ENCODE results near the gene WDR75.

WDR75 gene

DNA sequence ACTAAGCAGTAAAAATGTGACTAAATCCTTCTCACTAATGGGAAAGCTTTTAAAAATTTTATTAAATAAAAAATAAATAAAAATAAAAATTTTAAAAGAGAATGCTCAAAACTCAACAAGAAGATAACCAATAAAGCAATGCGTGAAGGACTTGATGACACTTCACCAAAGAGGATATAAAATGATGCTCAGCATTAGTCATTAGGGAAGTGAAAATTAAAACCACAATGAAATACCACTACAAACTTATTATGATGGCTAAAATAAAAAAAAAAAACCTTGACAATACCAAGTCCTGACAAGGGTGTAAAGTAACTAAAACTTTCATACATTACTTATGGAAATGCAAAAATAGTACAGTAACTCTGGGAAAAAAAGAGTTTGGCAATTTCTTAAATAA, 3.3 kb upstream of the WDR75 start:
- Histone ChIP-seq H3K4me3 (ENCODE audit: low read depth, low read length) (no peak overlapping the region), H3K27ac (no peak overlapping the region), H3K4me2 (ENCODE audit: low read length) (no peak overlapping the region), H3K27me3 (ENCODE audit: control insufficient read depth, insufficient read depth, low read length) (no peaks in the 10 kb centered on the region), H2AFZ (no peak overlapping the region), H3K36me3 (ENCODE audit: control insufficient read depth, insufficient read depth, low read length) (no peaks in the 10 kb centered on the region), H3K9me3 (ENCODE audit: control insufficient read depth, low read length) (no peaks in the 10 kb centered on the region), H3K9ac (no peak overlapping the region), H3K4me1 (no peaks in the 10 kb centered on the region), H3K79me2 (peaks cover 13% of the 10 kb centered on the region)
- TF ChIP-seq, protein P1, sequence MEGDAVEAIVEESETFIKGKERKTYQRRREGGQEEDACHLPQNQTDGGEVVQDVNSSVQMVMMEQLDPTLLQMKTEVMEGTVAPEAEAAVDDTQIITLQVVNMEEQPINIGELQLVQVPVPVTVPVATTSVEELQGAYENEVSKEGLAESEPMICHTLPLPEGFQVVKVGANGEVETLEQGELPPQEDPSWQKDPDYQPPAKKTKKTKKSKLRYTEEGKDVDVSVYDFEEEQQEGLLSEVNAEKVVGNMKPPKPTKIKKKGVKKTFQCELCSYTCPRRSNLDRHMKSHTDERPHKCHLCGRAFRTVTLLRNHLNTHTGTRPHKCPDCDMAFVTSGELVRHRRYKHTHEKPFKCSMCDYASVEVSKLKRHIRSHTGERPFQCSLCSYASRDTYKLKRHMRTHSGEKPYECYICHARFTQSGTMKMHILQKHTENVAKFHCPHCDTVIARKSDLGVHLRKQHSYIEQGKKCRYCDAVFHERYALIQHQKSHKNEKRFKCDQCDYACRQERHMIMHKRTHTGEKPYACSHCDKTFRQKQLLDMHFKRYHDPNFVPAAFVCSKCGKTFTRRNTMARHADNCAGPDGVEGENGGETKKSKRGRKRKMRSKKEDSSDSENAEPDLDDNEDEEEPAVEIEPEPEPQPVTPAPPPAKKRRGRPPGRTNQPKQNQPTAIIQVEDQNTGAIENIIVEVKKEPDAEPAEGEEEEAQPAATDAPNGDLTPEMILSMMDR (IDR thresholded peaks at IDR 0.05): no peak

DNA sequence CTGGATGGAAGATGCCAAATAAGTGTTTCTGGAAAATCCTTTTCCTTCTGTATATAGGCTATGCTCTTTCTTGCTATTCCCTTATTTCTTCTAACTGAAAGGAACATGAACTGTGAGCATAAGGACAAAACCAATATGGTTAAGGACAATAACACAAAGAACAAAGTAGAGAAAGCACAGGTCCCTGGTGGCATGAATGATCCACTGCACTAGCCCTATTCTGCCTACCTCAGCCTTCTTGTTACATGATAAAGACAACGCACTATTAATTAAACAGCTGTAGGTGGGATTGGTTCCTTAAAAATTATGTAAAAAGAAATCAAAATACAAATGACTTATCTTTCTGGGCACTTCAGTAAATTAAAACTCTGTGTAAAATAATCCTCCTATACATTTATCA, 1.9 kb upstream of the WDR75 start:
- H3K4me3 ChIP-seq (ENCODE audit: low read depth, low read length): no peak overlapping the region
- no peak overlapping the region for H3K9ac ChIP-seq
- no peaks in the 10 kb centered on the region for H3K27me3 ChIP-seq (ENCODE audit: control insufficient read depth, insufficient read depth, low read length)
- H3K36me3 ChIP-seq (ENCODE audit: control insufficient read depth, insufficient read depth, low read length): no peaks in the 10 kb centered on the region
- H3K27ac ChIP-seq: no peak overlapping the region
- H3K4me1 ChIP-seq: no peaks in the 10 kb centered on the region
- no peak overlapping the region for H3K4me2 ChIP-seq (ENCODE audit: low read length)
- no peak overlapping the region for H2AFZ ChIP-seq
- H3K79me2 ChIP-seq: peaks cover 15% of the 10 kb centered on the region
- no peaks in the 10 kb centered on the region for H3K9me3 ChIP-seq (ENCODE audit: control insufficient read depth, low read length)
- TF ChIP-seq, protein P1 (IDR thresholded peaks at IDR 0.05): no peak

DNA sequence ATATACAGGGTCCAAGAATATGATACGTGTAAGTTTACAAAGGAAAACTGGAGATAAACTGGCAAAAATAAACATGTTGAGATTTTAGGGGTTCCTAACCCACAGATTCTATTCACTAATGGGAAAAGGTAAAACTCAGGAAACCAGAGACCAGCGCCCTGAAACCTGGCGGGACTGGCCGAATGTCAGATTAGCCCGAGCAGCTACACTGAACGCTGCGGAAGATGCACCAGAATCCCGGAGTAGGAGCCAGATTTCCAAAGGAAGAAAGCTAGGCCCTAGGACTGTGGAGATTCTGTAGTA, 679 bp upstream of the WDR75 start:
- peak overlapping the region; percentile 90 for H3K27ac ChIP-seq
- TF ChIP-seq, protein P1 (IDR thresholded peaks at IDR 0.05): no peak
- no peaks in the 10 kb centered on the region for H3K9me3 ChIP-seq (ENCODE audit: control insufficient read depth, low read length)
- H3K4me2 ChIP-seq (ENCODE audit: low read length): peak overlapping the region; percentile 94
- no peaks in the 10 kb centered on the region for H3K27me3 ChIP-seq (ENCODE audit: control insufficient read depth, insufficient read depth, low read length)
- H3K4me3 ChIP-seq (ENCODE audit: low read depth, low read length): peak overlapping the region; percentile 99
- H3K4me1 ChIP-seq: no peaks in the 10 kb centered on the region
- peak overlapping the region; percentile 87 for H2AFZ ChIP-seq
- H3K9ac ChIP-seq: peak overlapping the region; percentile 32
- H3K36me3 ChIP-seq (ENCODE audit: control insufficient read depth, insufficient read depth, low read length): no peaks in the 10 kb centered on the region
- peaks cover 18% of the 10 kb centered on the region for H3K79me2 ChIP-seq

DNA sequence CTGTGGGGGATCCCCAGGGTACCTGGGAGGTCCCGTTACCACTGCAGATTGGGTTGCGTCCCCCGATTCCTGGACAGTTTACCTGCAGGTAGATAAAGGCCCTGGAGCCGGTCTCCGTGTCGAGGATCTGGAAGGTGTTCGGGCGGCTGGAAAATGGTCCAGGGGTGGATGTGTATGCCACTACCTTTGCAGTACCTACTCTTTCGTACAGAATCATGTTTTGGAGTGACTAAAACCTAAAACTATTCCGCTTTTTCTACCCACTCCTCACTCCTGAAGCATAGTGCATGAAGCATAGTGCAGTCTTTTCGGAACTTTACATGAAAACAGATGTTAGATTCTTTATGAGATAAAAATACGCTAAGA, 418 bp downstream of the WDR75 start:
- Histone ChIP-seq H3K9ac (peak overlapping the region; percentile 32), H3K4me3 (ENCODE audit: low read depth, low read length) (peak overlapping the region; percentile 99), H3K79me2 (peaks cover 18% of the 10 kb centered on the region), H3K9me3 (ENCODE audit: control insufficient read depth, low read length) (no peaks in the 10 kb centered on the region), H2AFZ (peak overlapping the region; percentile 87), H3K36me3 (ENCODE audit: control insufficient read depth, insufficient read depth, low read length) (no peaks in the 10 kb centered on the region), H3K4me1 (no peaks in the 10 kb centered on the region), H3K27me3 (ENCODE audit: control insufficient read depth, insufficient read depth, low read length) (no peaks in the 10 kb centered on the region), H3K4me2 (ENCODE audit: low read length) (peak overlapping the region; percentile 73), H3K27ac (peak overlapping the region; percentile 90)
- TF ChIP-seq, protein P1 (IDR thresholded peaks at IDR 0.05): no peak

DNA sequence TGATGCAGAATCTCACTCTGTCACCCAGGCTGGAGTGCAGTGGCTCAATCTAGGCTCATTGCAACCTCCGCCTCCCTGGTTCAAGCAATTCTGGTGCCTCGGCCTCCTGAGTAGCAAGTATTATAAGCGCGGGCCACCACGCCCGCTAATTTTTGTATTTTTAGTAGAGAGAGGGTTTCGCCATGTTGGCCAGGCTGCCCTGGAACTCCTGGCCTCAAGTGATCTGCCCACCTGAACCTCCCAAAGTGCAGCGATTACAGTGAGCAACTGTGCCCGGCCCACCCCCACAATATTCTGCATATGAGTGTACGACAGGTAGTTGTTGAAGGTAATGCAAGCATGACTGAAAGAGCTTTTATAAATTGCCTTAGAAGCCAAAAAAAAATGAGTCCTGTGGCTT, 1.2 kb downstream of the WDR75 start:
- peaks cover 18% of the 10 kb centered on the region for H3K79me2 ChIP-seq
- no peaks in the 10 kb centered on the region for H3K4me1 ChIP-seq
- H3K4me2 ChIP-seq (ENCODE audit: low read length): no peak overlapping the region
- H3K27ac ChIP-seq: no peak overlapping the region
- no peak overlapping the region for H2AFZ ChIP-seq
- TF ChIP-seq, protein P1 (IDR thresholded peaks at IDR 0.05): no peak
- H3K4me3 ChIP-seq (ENCODE audit: low read depth, low read length): peak overlapping the region; percentile 99
- no peak overlapping the region for H3K9ac ChIP-seq
- H3K36me3 ChIP-seq (ENCODE audit: control insufficient read depth, insufficient read depth, low read length): no peaks in the 10 kb centered on the region
- no peaks in the 10 kb centered on the region for H3K9me3 ChIP-seq (ENCODE audit: control insufficient read depth, low read length)
- no peaks in the 10 kb centered on the region for H3K27me3 ChIP-seq (ENCODE audit: control insufficient read depth, insufficient read depth, low read length)

Measured in parathyroid adenoma (tissue), 2 donors.